K562 (cell line): ENCODE data around the gene PRTN3. TPM values are rescaled to one million over a fixed set of nuclear protein-coding genes. Genes with fewer than 3 reads are reported as not detected.

Experiments
- BCOR ChIP-seq: fragments of 450-650 bp; IDR thresholded peaks from 2 replicates; pipeline ENCODE4 v1.6.1; 2016
- BMI1 ChIP-seq: fragments of 150-350 bp; IDR thresholded peaks from 2 replicates; pipeline ENCODE4 v1.6.1; 2014; ENCODE audit warnings: low read length
- COPS2 ChIP-seq: fragments of 450-650 bp; conservative IDR thresholded peaks from 2 replicates; pipeline ENCODE4 v1.6.1; 2016; ENCODE audit warnings: mild to moderate bottlenecking, moderate library complexity
- E2F3 ChIP-seq: fragments of 250-450 bp; sonication (Bioruptor Pico); IDR thresholded peaks from 2 replicates; pipeline ENCODE4 v1.4.0; 2020; ENCODE audit warnings: mild to moderate bottlenecking
- ETV5 ChIP-seq: sonication (generic); formaldehyde crosslinking; IDR thresholded peaks from 2 replicates; pipeline ENCODE4 v1.4.0; 2020; ENCODE audit warnings: low read depth, mild to moderate bottlenecking, missing genetic modification reagents
- HDAC8 ChIP-seq: fragments of 450-650 bp; IDR thresholded peaks from 2 replicates; pipeline ENCODE4 v1.6.1; 2016; ENCODE audit warnings: mild to moderate bottlenecking, missing genetic modification characterization, moderate library complexity, missing compliant biosample characterization
- HES1 ChIP-seq: fragments of 450-650 bp; IDR thresholded peaks from 2 replicates; pipeline ENCODE4 v1.6.1; 2016; ENCODE audit warnings: low read depth, mild to moderate bottlenecking, moderate library complexity
- ID3 ChIP-seq, 2 experiments: fragments of 250-450 bp in 1 of 2; fragments of 450-650 bp in 1 of 2; sonication (Bioruptor Pico) in 1 of 2; IDR thresholded peaks; 2 replicates each; pipeline versions ENCODE4 v1.6.1 to v1.8.0; 2016 to 2021; ENCODE audit warnings: mild to moderate bottlenecking in 2 of 2, moderate library complexity in 2 of 2, missing compliant biosample characterization in 1 of 2, missing genetic modification characterization in 1 of 2
- MED1 ChIP-seq: sonication (generic); formaldehyde crosslinking; IDR thresholded peaks from 2 replicates; pipeline ENCODE4 v1.8.1; 2023; ENCODE audit warnings: missing genetic modification reagents, borderline replicate concordance
- NUFIP1 ChIP-seq: fragments of 450-650 bp; IDR thresholded peaks from 2 replicates; pipeline ENCODE4 v1.6.1; 2018; ENCODE audit not compliant: partially characterized antibody
- PHTF2 ChIP-seq: fragments of 250-450 bp; sonication (Bioruptor Pico); IDR thresholded peaks from 2 replicates; pipeline ENCODE4 v1.5.0; 2021; ENCODE audit warnings: mild to moderate bottlenecking
- POLR2G ChIP-seq: fragments of 200-400 bp; formaldehyde crosslinking; IDR thresholded peaks from 2 replicates; pipeline ENCODE4 v1.6.1; 2017; ENCODE audit warnings: low read depth, mild to moderate bottlenecking, antibody characterized with exemption, low read length, moderate library complexity
- TCF3 ChIP-seq: sonication (generic); formaldehyde crosslinking; IDR thresholded peaks from 2 replicates; pipeline ENCODE4 v1.4.0; 2020; ENCODE audit warnings: mild to moderate bottlenecking, missing genetic modification reagents
- TOE1 ChIP-seq, 2 experiments: fragments of 450-650 bp in 1 of 2; sonication (generic) in 1 of 2; formaldehyde crosslinking in 1 of 2; IDR thresholded peaks; 2 replicates each; pipeline versions ENCODE4 v1.7.1 to v1.8.0; 2016 to 2022; ENCODE audit warnings: borderline replicate concordance in 2 of 2, mild to moderate bottlenecking in 2 of 2, antibody characterized with exemption in 1 of 2, inconsistent platforms in 1 of 2, low read depth in 1 of 2, missing genetic modification reagents in 1 of 2, moderate library complexity in 1 of 2
- TRIM25 ChIP-seq: fragments of 450-650 bp; IDR thresholded peaks from 2 replicates; pipeline ENCODE4 v1.7.0; 2016; ENCODE audit warnings: borderline replicate concordance
- U2AF2 ChIP-seq: fragments of 200-400 bp; formaldehyde crosslinking; optimal IDR thresholded peaks from 2 replicates; pipeline ENCODE3; 2017; ENCODE audit warnings: low read depth, mild to moderate bottlenecking, low read length
- ZBTB26 ChIP-seq: fragments of 450-650 bp; formaldehyde crosslinking; IDR thresholded peaks from 2 replicates; pipeline ENCODE4 v1.4.0; 2022; ENCODE audit warnings: missing genetic modification characterization
- ZNF175 ChIP-seq: fragments of 200-800 bp; sonication (Bioruptor generic); IDR thresholded peaks from 2 replicates; pipeline ENCODE4 v1.6.1; 2016; ENCODE audit warnings: low read depth, mild to moderate bottlenecking, missing genetic modification characterization, missing compliant biosample characterization
- ZNF184 ChIP-seq: sonication (generic); formaldehyde crosslinking; IDR thresholded peaks from 2 replicates; pipeline ENCODE4 v1.5.0; 2020; ENCODE audit warnings: missing genetic modification reagents
- ZNF197 ChIP-seq: fragments of 200-800 bp; sonication (Bioruptor generic); IDR thresholded peaks from 2 replicates; pipeline ENCODE4 v1.6.1; 2016; ENCODE audit warnings: low read depth, missing genetic modification characterization, missing compliant biosample characterization
- ZNF23 ChIP-seq: fragments of 250-450 bp; sonication (Bioruptor Pico); IDR thresholded peaks from 2 replicates; pipeline ENCODE4 v1.4.0; 2020; ENCODE audit warnings: mild to moderate bottlenecking
- ZNF311 ChIP-seq: fragments of 250-450 bp; sonication (Bioruptor Pico); IDR thresholded peaks from 2 replicates; pipeline ENCODE4 v1.4.0; 2020; ENCODE audit warnings: mild to moderate bottlenecking, moderate library complexity
- ZNF408 ChIP-seq: fragments of 250-450 bp; sonication (Bioruptor Pico); IDR thresholded peaks from 2 replicates; pipeline ENCODE4 v1.4.0; 2020; ENCODE audit warnings: low read depth, mild to moderate bottlenecking, moderate library complexity
- ZNF431 ChIP-seq: sonication (generic); formaldehyde crosslinking; IDR thresholded peaks from 2 replicates; pipeline ENCODE4 v1.8.0; 2022; ENCODE audit warnings: mild to moderate bottlenecking, missing genetic modification reagents
- ZNF512 ChIP-seq: IDR thresholded peaks from 2 replicates; pipeline ENCODE4 v1.6.1; 2016; ENCODE audit warnings: missing genetic modification characterization, missing compliant biosample characterization
- polyA plus RNA-seq, 8 experiments: library from polyadenylated mRNA; depleted of rRNA in 4 of 8; stranded (reverse) in 5 of 8; unstranded in 3 of 8; fragments of >200 nt; fragmentation: Nextera tagmentation in 2 of 8; fragmentation: Illumina TruSeq in 1 of 8; extraction: Ambion mirVana in 2 of 8; extraction: Trizol in 1 of 8; gene quantifications; 2 replicates each; pipeline versions ENCODE4 v1.2.1 to v1.2.3, GENCODE V29; 2011 to 2014; ENCODE audit warnings: inconsistent platforms in 1 of 8, missing spikeins in 1 of 8
- total RNA-seq, 7 experiments: library from RNA; depleted of rRNA in 6 of 7; stranded (reverse); fragments of >200 nt in 6 of 7; fragmentation: Illumina TruSeq in 2 of 7; extraction: Trizol in 2 of 7; gene quantifications; 2 replicates each; pipeline versions ENCODE4 v1.2.1 to v1.2.3, GENCODE V29; 2011 to 2021; ENCODE audit warnings: low replicate concordance in 1 of 7

PRTN3 gene
- total and polyA plus RNA-seq, 9 of the 15 experiments (the other 6 are each of a cell fraction or from before 2014, with no cell fraction given): 0.14 to 0.86 (median 0.43) TPM; not detected in 3

- no peak for TF ChIP-seq ZNF408 (CRISPR knock-in tag)
- no peak for TF ChIP-seq HDAC8
- TF ChIP-seq COPS2: no peak
- TF ChIP-seq HES1: no peak
- TF ChIP-seq BMI1: no peak
- no peak for TF ChIP-seq ZNF23 (CRISPR knock-in tag)
- TF ChIP-seq ZNF512 (tag): no peak
- TF ChIP-seq PHTF2 (CRISPR knock-in tag): no peak
- TF ChIP-seq ZNF431: no peak
- no peak for TF ChIP-seq TRIM25
- no peak for TF ChIP-seq ZNF184
- no peak for TF ChIP-seq ZNF311 (CRISPR knock-in tag)
- no peak for TF ChIP-seq MED1 (CRISPR knock-in tag)
- no peak for TF ChIP-seq POLR2G
- TF ChIP-seq ZNF175 (CRISPR knock-in tag): no peak
- TF ChIP-seq ETV5 (CRISPR knock-in tag): no peak
- TF ChIP-seq TCF3: no peak
- TF ChIP-seq ID3 (CRISPR knock-in tag; IDR thresholded peaks at IDR 0.05): no peak
- no peak for TF ChIP-seq ID3 (tag; IDR thresholded peaks at IDR 0.05)
- peak; percentile 79 for TF ChIP-seq BCOR
- TF ChIP-seq NUFIP1: no peak
- TF ChIP-seq ZBTB26: no peak
- TF ChIP-seq U2AF2: no peak
- no peak for TF ChIP-seq ZNF197 (CRISPR knock-in tag)
- TF ChIP-seq E2F3 (CRISPR knock-in tag): peak; percentile 28; the same call in 1 of the 2 replicates
- TF ChIP-seq TOE1 (IDR thresholded peaks at IDR 0.05; ENCODE audit: borderline replicate concordance): no peak
- TF ChIP-seq TOE1 (CRISPR knock-in tag; IDR thresholded peaks at IDR 0.05; ENCODE audit: borderline replicate concordance, low read depth): no peak
Measured at GRCh38 chr19:844546-844971, 3.8 kb downstream of the PRTN3 start (continued).
